ENCODE measurements around the gene PRKAG1.

PRKAG1 gene

DNA sequence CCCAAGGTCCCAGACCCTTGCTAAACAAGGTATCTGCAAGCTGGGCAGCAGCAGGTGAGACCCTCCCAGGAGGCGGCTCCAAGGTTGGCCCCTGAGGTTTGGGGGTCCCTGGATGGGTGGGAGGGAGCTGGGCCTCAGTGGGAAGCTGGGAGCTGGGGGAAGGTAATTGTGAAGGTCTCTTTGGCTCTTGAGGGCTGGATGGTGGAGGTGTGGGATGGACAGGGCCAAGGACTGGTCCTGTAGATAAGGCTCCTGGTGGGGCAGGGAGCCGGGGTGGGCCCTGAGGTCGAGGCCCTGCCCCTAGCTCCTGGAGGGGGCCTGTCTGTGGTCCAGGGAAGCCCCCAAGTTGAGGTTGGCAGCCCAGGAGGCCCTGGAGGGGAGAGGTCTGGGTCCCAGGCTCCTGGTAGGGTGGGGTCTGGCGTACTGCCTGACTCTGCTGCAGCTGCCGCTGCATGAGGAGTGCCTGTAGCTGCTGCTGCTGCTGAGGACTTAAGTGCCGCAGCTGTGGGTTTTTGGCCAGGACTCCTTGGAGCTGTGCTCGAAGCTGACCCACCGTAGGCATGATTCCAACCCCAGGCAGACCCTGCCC, 13.1 kb upstream of the PRKAG1 start:
- no peak for DNase-seq (ENCODE audit: low read depth in 2 of 2)

- DNase-seq (ENCODE audit: low read depth in 2 of 2): no peak
Measured at GRCh38 chr12:49030714-49031572, 12.4 kb upstream of the PRKAG1 start.

- DNase-seq (ENCODE audit: low read depth in 2 of 2): no peak
Measured at GRCh38 chr12:49030119-49030518, 11.5 kb upstream of the PRKAG1 start.

- no peak for DNase-seq (ENCODE audit: low read depth in 2 of 2)
Measured at GRCh38 chr12:49028666-49029275, 10.2 kb upstream of the PRKAG1 start.

DNA sequence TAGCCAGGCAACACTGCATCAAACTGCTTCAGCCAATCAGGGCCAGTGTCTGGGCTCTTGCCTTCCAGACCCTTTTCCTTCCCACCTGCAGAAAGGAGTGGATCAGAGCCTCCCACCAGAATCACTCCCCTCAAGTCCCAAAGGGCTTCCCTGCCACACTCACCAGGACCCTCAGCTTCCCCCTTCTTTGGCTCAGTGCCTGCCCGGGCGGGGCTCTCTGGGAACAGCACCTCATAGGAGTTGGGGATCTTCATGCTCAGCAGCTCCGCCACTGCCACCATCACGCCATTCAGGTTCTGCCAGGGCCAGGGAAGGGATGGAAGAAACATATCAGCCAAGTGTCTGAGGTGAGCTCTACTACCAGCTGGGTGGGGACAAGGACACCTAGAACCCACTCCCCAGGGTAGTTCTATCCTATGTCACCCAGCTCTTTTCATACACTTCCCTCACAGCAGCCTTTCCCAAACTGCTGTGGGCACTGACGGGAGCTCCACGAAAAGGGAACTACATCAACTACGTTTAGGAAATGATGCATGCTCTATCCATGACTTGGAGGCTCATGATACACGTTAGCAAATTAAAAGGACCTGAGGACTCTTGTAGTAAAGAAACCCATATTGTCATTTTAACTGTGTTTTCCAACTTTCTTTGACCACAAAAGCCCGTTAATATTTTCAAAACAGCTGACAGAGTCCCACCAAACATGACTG, 9.4 kb upstream of the PRKAG1 start:
- DNase-seq (ENCODE audit: low read depth in 2 of 2): no peak

GRCh38 chr12:49026678-49027480, 8.3 kb upstream of the PRKAG1 start:
- no peak for DNase-seq (ENCODE audit: low read depth in 2 of 2)

DNA sequence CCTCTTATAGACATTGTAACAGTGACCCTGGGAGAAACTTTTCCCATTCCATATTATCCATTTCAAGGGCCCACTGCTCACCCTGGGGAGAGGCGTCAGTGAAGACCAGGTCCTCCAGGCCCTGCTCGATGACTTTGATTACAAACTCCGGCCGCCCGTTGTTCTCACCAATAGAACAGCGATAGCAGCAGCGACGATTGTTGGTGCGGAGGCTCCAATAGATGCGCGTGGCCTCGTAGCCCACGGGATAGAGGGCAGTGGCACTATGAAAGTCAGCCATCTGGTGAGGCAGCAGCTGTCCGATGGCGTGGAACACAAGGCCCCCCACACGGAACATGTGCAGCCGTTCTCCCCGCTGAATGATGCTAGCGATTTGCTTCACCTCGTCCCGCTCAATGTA, 7.5 kb upstream of the PRKAG1 start:
- no peak for DNase-seq (ENCODE audit: low read depth in 2 of 2)

DNA sequence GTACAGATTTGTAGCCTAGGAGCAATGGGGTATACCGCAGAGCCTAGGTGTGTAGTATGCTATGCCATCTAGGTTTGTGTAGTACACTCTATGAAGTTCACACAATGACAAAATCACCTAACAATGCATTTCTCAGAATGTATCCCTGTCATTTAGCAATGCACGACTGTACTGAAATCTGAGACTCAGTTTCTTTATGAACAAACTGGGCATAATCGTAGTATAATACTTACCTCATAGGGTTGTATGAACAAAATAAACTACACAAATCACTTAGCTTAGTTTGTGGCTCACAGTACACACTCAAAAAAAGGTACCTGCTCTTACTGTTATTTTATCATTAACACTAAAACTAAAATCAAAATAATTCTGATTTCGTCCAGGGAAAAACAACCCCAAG, 6.9 kb upstream of the PRKAG1 start:
- no peak for DNase-seq (ENCODE audit: low read depth in 2 of 2)

GRCh38 chr12:49024543-49024942, 6.0 kb upstream of the PRKAG1 start:
- DNase-seq (ENCODE audit: low read depth in 2 of 2): no peak

DNA sequence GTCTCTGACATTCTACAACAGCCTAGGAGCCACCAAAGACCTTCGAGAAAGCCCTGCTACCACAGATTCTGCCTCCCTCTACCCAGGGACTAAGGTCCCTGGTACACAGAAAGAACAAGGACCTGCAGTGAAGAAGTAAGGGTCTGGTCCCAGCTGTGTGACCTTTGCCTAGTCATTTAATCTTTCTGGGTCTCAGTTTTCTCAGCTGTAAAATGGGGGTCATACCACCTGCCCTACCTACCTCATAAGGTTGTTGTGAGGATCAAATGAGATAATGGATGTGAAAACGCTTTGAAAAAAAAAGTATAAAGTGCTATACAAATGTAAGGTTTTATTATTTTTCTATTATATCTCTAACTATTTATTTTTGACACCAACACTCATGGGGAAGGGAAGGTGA, 5.2 kb upstream of the PRKAG1 start:
- DNase-seq (ENCODE audit: low read depth in 2 of 2): no peak

- no peak for DNase-seq (ENCODE audit: low read depth in 2 of 2)
Measured at GRCh38 chr12:49022558-49023178, 4.1 kb upstream of the PRKAG1 start.

DNA sequence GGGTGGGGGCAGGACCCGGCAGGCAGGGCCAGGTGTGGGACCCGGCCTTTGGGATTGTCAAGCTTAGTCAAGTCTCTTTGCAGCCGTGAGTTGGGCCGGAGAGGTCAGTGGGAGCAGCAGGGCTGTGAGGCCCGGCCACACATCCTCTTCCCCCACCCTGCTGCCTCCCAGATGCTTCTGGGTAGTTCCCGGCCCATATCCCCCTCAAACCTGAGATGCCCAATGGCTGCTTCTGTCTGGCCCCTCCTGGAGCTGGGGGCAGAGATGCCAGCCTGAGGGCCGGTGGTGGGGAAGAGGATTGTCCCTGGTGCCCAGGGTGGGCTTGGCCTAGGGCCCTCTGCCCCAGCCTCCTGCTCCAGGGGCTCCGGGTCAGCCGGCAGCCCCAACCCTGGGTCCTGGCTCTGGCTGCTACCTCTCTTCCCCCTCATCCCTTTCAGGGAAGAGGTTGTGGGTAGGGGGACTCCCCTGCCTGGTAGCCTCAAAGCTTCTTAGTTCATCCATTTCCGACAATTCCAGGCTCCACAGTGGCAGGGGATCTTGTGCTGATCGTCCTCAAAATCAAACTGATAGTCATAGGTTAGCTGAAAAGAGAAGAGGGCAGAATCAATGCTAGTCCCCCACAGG, 2.8 kb upstream of the PRKAG1 start:
- no peak for DNase-seq (ENCODE audit: low read depth in 2 of 2)

DNA sequence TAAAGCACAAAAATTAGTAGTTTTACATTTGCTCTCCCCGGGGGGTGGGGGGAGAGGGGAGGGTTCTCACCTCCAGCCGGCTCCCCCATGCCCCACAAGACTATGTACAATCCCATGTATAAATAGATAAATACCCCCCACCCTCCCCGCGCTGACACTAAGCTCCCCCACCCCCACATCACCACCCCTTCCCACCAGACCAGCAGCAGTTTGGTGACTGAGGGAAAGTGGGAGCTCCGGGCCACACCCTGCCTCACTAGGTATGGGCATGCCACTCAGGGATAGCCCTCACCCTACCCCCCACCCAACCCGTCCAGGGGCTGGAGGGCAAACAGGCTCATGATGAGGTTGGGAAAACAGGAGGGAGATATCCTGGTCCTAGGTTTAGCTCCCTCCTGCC, 1.9 kb upstream of the PRKAG1 start:
- no peak for DNase-seq (ENCODE audit: low read depth in 2 of 2)

DNA sequence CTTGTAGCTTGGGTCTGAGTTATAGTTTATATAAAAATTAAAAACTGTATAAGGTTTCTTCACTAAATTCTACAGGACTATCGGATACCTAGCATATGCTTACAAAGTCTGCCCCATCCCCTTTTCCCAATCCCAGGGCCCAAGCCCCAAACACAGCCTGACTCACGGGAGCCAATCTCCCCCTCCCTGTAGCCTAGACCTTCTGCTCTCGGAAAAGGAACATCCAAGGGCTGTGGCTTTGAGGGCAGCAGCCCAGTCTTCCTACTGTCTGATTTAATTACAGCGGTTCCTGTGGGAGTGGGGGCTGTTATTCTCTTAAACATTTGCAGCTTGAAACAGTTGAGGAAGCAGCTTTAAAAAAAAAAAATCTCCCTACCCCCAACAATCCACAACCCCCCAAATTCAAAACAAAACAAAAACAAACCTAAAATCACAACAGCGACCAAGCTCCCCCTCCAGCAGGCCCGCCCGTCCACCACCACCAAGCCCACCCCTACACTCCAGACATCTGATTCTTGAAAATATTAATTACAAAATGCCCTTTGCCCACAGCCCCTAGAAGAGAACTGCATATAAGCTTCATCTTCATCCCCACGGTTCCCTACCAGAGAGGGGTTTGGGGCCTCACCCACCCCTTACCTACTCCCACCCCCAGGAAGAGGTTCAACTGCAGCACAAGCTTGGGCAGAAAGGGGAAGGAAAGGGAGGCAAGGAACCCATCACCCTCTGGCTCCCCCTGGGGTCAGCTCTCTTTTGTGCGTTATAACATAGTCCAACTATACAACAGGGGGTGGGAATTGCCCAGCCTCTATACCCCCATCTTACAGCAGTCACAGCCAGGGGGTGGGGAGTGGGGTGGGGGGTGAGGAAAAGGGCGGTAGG, 1.1 kb upstream of the PRKAG1 start:
- DNase-seq (ENCODE audit: low read depth in 2 of 2): peak in 1 of 2 experiments; percentile 6

DNA sequence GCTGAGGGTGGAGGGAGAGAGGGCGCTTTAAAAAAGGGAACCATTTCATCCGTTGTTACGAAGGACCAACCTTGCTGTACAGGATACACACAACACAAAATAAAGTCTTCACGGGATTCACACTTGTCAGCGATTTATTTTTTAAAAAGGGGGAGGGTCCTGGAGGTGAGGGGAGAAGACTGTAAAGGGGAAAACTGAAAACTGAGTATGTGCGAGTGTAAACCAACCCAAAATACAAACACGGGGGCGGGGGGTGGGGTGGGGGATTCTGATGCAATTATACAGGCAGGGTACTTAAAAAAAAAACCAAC, 499 bp upstream of the PRKAG1 start:
- no peak for DNase-seq (ENCODE audit: low read depth in 2 of 2)

DNA sequence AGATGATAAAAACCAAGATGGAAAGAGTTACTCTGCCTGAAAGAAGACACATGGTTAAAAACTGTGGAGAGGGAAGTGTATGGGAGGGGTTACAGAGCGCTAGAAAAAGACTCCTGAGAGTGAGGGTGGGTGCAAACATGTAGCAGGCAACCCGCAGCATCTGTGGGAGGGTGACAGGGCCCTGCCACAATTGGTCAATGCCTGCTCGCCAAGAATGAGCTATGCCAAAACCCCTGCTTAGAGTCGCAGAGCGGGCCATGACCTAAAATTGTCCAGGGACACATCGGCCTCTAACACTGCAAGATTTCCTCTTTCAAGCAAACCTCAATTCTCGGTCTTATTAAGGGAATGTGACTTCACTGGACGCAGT, 700 bp downstream of the PRKAG1 start:
- DNase-seq (ENCODE audit: low read depth in 2 of 2): no peak

DNA sequence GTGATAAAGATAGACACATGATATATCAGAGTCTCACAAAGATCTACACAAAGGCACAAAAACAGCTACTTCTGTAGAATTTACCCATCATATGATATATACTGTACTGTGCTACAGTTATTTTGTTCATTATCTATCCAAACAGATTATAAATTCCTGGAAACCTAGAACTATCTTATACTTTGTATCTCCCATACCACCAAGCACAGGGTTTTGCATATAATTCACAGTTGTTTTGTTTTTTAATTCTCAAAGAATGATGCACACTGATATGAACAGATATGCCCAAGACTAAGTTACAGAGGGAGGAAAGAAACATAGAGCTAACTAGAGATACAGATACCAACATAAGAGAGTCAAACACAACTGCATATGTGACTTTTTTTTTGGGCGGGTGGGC, 3.4 kb downstream of the PRKAG1 start:
- DNase-seq (ENCODE audit: low read depth in 2 of 2): no peak

DNA sequence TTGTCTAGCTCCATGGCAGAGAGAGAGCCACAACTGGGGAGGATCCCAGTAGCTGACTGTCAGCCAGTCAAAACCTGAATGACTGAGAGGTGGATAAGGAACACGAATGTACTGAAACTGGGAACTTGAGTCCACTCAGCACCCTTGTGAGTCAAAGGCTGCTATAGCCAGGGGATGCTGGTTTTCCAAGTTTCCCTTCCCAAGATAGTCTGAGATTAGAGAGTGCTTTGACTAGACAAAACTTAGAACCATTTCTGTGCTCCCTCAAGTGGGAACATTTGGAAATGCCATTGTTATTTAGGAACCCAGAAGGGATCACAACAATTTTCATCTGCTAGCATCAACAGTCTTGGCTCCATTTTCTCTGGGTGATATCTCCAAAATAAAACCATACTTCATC, 4.0 kb downstream of the PRKAG1 start:
- no peak for DNase-seq (ENCODE audit: low read depth in 2 of 2)

DNA sequence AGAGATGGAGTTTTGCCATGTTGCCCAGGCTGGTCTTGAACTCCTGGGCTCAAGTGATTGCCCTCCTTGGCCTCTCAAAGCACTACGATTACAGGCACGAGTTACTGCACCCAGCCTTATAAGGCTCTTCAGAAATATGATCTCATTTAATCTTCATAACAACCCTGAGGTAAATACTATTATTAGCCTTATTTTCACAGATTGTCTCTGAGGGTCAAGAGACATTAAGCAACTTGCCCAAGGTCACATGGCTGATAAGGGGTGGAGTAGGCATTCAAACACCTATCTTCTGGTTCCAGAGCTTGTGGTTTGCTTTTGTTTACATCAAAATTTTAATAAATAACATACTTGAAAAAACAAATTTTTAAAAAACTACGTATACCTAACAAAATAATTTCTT, 5.1 kb downstream of the PRKAG1 start:
- DNase-seq (ENCODE audit: low read depth in 2 of 2): no peak

- no peak for DNase-seq (ENCODE audit: low read depth in 2 of 2)
Measured at GRCh38 chr12:49012739-49013138, 5.8 kb downstream of the PRKAG1 start.

Measured in fibroblast of skin of left biceps (primary cell).